Measurements from ENCODE around the gene CEND1.

Gene CEND1

DNA sequence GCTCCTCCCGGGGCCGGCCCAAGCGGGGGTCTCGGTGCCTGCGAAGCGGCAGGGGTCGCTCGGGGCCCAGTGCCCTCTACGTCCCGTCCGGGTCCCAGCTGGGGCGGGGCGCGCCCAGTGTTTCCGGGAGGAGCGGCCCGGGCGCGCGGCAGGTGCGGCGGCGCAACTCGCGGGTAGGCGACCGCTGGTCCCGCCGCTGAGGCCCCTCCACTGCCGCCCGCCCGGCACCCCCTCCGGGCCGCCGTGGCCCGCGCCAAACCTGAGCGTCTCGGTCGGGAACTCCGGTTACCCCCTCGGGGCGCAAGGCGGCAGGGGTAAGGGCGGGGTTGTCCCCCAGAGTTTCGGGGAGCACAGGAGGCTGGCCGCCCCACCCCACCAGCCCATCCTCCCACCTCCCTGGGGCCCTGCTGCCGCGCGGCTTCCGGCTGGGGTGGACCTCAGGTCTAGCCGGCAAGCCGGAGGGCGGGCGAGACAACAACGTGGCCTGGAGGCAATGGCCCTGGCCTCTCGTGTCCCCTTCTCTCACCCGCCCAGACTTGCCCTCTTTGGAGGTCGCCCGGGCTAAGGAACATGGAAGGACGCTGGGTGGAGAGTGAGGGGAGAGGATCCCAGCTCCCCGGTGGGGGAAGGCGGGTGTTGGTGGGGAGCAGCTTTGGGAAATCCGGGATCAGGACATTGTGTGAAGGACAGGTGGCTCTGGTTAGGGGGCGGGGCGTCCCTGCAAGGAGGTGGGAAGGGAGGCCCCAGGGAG is 37.4 kb upstream of the CEND1 start:
- DNase-seq = peak; percentile 72

DNA sequence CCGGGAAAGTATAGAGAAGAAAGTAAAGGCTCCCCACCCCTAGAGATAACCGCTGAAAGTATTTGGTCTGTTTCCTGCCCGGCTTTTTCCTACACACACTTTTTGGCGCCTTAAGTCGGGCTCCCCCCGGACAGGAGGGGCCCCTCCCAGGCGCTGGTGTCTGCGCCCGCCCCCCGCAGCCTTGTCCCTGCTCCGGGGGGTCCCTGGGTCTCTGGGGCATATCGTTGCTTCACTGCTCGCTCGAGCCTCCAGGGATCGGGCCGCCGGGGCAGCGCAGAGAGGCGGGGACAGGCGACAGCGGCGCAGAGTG is 36.9 kb upstream of the CEND1 start:
- no peak for DNase-seq

DNA sequence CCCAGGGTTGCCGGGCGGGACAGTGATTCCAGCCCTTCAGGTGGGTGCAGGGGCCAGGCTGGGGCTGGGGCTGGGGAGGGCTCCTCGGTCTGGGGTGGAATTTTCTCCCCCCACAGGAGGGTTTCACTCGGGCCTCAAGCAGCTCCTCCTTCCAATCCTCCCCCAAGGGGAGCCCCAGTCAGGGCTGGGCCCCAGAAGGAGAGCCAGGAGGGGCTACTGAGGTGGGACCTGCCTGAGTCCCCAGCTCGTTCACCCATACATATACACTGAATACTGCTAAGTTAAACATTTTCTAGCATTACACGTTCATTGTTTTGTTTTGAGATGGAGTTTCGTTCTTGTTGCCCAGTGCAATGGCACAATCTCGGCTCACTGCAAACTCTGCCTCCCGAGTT is 36.3 kb upstream of the CEND1 start:
- peak; percentile 1 for DNase-seq

DNA sequence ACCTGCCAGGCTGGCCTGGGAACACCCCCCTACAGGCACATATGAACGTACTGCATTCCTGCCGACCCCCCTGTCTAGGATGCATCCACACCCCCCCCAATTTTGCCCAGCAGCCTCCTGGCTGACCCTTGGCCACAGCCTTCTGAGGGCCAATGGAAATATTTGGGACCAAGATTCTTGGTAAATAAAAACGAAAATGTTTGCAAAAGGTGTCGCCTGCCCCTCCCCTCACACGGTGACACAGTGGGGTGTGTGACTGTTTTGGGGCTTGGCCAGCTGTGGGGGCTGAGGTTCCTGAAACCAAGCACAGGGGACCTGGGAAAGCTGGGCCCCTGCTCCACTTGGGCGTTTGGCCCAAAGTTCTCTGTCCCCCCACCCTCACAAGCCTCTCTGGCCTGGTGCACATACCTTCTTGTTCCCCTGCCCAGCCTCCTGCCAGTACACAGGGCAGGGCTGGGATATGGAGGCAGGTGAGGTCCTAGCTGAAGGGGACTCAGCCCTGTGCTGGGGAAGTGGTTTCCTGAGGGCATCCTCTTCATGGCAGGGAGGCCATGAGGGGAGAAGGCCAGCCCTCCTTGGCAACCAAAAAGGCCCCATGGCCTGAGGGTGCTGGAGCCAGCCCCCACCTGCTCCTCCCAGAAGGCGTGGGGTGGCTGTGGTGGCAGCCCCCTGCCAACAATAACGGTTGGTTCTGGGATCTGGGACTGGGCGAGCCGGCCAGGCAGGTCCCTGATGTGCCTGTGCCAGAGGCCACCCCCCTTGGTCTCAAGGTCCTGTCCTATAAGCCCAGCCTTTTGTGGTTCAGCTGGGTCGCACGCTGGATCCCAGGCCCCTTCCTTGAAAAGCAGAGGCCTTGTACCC is 35.7 kb upstream of the CEND1 start:
- DNase-seq = no peak

DNA sequence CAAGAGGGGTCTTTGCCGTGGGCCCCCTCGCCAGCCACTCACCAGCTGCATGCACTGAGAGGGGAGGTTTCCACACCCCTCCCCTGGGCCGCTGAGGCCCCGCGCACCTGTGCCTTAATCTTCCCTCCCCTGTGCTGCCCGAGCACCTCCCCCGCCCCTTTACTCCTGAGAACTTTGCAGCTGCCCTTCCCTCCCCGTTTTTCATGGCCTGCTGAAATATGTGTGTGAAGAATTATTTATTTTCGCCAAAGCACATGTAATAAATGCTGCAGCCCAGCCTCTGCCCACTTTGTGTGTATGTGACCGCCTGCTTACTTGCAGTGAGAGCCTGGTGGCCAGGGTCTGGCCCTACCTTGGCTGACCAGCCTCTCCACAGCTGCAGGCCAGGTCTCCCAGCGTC is 35.1 kb upstream of the CEND1 start:
- DNase-seq = no peak

DNA sequence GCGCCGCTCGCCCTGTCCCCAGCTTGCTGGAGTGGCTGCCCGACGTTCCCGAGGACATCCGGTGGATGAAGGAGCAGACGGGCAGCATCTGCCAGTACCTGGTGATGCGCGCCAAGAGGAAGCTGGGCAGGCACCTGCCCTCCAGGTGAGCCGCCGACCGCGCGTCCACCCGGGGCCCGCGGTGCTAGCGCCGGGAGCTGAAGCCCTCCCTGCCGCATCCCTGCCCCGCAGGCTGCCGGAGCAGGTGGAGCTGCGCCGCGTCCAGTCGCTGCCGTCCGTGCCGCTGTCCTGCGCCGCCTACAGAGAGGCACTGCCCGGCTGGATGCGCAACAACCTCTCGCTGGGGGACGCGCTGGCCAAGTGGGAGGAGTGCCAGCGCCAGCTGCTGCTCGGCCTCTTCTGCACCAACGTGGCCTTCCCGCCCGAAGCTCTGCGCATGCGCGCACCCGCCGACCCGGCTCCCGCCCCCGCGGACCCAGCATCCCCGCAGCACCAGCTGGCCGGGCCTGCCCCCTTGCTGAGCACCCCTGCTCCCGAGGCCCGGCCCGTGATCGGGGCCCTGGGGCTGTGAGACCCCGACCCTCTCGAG is 34.5 kb upstream of the CEND1 start:
- peak; percentile 59 for DNase-seq

GRCh38 chr11:823441-824291 is 33.8 kb upstream of the CEND1 start:
- DNase-seq = no peak

GRCh38 chr11:821512-822371 is 31.9 kb upstream of the CEND1 start:
- no peak for DNase-seq

- DNase-seq = no peak
These were observed 31.0 kb upstream of the CEND1 start for GRCh38 chr11:820655-821511.

- DNase-seq = peak; percentile 57
These were observed 30.2 kb upstream of the CEND1 start for GRCh38 chr11:819943-820649.

DNA sequence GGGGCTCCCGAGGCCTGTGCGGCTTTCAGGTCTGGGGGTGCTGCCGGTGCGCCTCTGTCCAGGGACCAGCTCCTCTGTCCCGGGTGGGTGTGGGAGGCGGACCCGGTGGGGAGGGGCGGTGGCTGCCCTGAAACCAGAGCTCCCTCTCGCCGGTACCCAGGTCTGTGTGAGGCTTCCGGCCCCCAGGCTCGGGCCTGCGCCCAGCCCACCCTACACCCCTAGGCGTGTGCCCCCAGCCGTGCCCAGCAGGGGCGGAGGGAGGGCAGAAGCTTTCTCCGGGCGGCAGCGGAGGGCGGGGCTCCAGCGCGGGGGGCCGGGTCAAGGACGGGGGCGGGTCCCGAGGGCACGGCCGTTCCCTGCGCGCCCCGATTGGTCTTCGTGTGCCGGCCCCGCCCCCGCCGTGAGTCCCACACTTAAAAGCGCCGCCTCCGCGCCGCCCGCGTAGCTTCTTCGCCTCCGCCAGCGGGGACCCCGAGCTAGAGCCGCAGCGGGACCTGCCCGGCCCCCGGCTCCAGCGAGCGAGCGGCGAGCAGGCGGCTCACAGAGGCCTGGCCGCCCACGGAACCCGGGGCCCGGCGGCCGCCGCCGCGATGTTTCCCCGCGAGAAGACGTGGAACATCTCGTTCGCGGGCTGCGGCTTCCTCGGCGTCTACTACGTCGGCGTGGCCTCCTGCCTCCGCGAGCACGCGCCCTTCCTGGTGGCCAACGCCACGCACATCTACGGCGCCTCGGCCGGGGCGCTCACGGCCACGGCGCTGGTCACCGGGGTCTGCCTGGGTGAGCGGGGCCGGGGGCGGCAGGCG is 29.4 kb upstream of the CEND1 start:
- peak; percentile 81 for DNase-seq

DNA sequence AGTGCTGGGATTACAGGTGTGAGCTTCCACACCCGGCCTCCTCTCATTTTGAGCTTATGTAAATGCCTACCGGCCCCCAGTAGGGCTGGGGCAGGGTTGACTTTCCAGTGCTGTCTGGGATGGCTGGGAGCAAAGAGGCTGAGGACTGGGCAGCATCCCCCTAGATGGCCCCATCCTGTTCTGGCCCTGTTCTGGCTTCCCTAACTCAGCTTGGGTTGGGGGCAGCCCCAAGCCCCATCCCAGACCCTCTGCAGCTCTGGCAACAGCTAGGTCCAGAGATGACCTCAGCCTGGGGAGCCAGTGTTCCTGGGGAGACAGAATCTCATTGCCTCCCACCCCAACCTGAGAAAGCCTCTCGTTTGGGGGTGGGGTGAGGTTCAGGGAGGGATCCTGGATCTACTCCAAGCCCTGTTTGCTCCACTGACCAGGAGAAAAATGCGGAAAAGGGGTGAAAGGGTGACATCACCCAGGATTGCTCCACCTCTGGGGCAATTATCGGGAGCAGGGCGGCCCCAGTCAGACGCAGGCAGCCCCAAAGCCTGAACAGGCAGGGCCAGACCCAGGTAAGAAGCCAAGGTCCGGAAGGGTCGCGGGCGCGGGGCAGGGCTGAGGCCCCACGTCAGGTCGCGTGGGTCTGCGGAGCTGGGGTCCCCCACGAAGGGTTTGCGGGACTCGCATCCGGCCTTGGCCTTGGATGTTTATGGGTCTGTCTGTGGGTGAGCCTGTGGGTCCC is 28.7 kb upstream of the CEND1 start, which contains the start of gene PNPLA2:
Gene PNPLA2, plus strand, starts transcription at position 519 of the 733 bp plus-strand sequence. CDS start 805 bp downstream, outside the sequence.
- peak; percentile 69 for DNase-seq

DNA sequence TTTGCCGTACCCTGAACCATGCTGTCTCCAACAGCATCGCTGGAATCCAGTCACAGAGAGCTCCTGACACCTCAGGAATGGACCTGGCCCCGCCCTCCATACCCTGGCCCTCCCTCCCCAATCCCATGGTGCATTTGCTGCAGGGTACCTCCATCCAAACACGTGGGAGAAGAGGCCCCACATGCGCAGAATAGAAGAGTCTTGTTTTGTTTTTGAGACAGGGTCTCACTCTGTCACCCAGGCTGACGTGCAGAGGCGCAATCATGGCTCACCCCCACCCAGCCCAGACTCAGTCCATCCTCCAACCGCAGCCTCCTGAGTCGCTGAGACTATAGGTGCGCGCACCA is 26.5 kb upstream of the CEND1 start:
- no peak for DNase-seq

DNA sequence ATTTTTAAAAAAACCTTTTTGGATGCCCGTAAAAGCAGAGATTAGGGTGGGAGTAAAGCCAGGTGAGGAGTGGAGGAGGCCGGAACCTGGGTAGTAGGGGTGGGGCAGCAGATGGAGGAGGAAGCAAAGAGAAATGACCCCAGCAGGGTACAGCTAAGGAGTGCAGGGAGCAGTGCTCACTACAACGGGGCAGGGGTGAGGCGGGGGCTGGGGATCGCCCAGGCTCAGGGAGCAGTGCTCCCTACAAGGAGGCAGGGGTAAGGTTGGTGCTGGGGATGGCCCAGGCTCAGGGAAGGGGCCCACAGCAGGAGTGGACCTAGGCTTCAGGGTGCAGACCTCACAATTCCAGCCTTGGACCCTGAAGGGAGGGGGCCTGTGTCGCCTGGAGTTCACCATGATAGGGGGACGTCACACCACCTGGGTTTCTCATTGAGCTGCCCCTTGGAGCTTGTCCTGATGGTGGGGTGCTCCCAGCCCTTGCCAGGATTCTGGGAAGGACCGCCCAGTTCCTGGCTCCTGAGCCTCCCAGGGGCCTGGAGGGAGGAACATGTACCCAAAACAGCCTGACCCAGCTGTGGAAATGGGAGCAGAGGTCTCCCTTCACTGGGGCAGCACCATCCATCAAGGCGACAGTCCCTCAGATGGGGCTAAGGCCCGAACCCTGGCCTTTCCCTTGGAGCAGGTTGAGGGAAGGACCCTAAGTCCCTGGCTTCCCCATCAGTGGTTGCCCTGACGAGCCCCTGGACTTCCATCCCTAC is 26.0 kb upstream of the CEND1 start:
- DNase-seq = no peak

DNA sequence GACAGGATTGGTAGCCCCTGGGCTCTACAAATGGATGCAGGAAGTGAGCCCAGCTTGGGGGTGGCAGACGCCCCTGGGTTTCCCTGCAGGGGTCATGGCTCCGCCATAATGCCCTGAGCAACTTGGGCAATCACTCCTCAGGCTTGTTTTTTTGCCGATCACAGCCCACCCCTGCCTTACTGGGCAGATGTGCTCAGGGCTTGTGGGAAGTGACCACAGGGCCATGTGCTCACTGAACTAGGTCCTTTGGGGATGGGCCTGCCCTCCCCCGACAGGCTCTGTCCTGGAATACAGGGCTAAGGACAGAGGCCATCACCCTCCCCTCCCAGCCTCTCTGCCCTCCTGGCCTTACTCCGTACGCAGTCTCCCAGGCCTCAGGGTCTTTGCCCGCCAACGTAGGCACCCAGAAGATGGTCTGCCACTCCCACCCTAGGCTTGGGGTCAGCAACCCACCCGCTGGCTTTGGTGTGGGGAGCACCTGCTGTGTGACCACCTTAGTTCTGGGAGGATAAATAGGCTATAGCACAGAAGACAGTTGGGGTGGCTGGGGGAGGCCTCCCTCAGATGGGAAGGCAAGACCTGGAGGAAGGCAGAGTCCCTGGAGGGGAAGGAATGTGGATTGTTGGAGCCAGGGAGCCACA is 23.7 kb upstream of the CEND1 start:
- no peak for DNase-seq

DNA sequence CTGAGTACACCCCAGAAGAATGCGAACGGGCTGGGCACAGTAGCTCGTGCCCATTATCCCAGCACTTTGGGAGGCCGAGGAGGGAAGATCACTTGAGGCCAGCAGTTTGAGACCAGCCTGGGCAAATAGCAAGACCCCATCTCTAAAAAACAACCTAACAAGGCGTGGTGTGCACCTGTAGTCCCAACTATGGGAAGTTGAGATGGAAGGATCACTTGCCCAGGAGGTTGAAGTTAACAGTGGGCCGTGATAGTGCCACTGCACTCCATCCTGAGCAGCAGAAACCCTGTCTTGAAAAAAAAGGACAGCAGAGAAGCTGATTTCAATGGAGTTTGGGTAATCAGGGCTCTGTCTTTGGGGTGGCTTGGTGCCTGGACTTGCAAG is 23.2 kb upstream of the CEND1 start:
- no peak for DNase-seq

GRCh38 chr11:812390-812789 is 22.5 kb upstream of the CEND1 start:
- DNase-seq = no peak

All from retina (tissue), 1 donor.